Naive thymus-derived CD4-positive, alpha-beta T cell (primary cell): ENCODE results near the gene FOXS1. TPM values are rescaled to one million over a fixed set of nuclear protein-coding genes. Genes with fewer than 3 reads are reported as not detected.

Source experiments
- ATAC-seq: fragments of 150-1000 bp; cut with Tn5 transposase; 2 replicates; pipeline ENCODE4 v1.10.0; 2021; ENCODE audit warnings: mild to moderate bottlenecking, moderate library complexity
- CTCF ChIA-PET: fragments of 350-600 bp; sonication (Branson Sonifier 250); formaldehyde crosslinking; loops from one replicate; lab custom pipeline; 2021; ENCODE audit warnings: antibody characterized with exemption; lab: Charles Lee
- POLR2A ChIA-PET: fragments of 350-600 bp; sonication (Branson Sonifier 250); formaldehyde crosslinking; loops from one replicate; lab custom pipeline; 2021; ENCODE audit warnings: antibody characterized with exemption, inconsistent platforms; lab: Charles Lee
- DNase-seq, 9 donors: peaks; one replicate each; pipeline versions ENCODE4 v3.0.0 to v3.0.0-alpha.2; 2020 to 2022; ENCODE audit warnings: mixed read lengths in 1 of 9
- H3K27ac ChIP-seq: one replicate; pipeline ENCODE4 v1.7.0; 2013; ENCODE audit warnings: mild to moderate bottlenecking, low read depth, low read length, moderate library complexity
- H3K27me3 ChIP-seq, 2 donors: one replicate each; pipeline ENCODE4 v1.7.0; 2013; ENCODE audit warnings: low read length in 2 of 2, mild to moderate bottlenecking in 2 of 2, moderate library complexity in 2 of 2; ENCODE audit not compliant: control insufficient read depth in 2 of 2, insufficient read depth in 2 of 2
- H3K36me3 ChIP-seq, 3 experiments: 1 replicate in 2 of 3; 2 replicates in 1 of 3; pipeline ENCODE4 v1.7.0; 2013; ENCODE audit warnings: low read length in 3 of 3, mild to moderate bottlenecking in 3 of 3, moderate library complexity in 1 of 3; ENCODE audit not compliant: insufficient read depth in 3 of 3, control insufficient read depth in 2 of 3
- H3K4me1 ChIP-seq, 2 donors: one replicate each; pipeline ENCODE4 v1.7.0; 2013; ENCODE audit warnings: low read length in 2 of 2, mild to moderate bottlenecking in 2 of 2, moderate library complexity in 1 of 2; ENCODE audit not compliant: control insufficient read depth in 2 of 2, insufficient read depth in 2 of 2
- H3K4me3 ChIP-seq: 2 replicates; pipeline ENCODE4 v1.7.0; 2013; ENCODE audit warnings: mild to moderate bottlenecking, low read length
- H3K9me3 ChIP-seq, 3 experiments: 1 replicate in 2 of 3; 2 replicates in 1 of 3; pipeline ENCODE4 v1.7.0; 2013; ENCODE audit warnings: low read length in 3 of 3; ENCODE audit not compliant: control insufficient read depth in 2 of 3
- H3K27ac Mint-ChIP-seq, 9 donors: one replicate each; pipeline ENCODE4 v1.8.0; 2020 to 2022; ENCODE audit warnings: mixed read lengths in 9 of 9, mild to moderate bottlenecking in 8 of 9, moderate library complexity in 5 of 9, inconsistent platforms in 2 of 9
- H3K27me3 Mint-ChIP-seq, 5 donors: one replicate each; pipeline ENCODE4 v1.8.0; 2021 to 2022; ENCODE audit warnings: mixed read lengths in 5 of 5, mild to moderate bottlenecking in 1 of 5
- H3K36me3 Mint-ChIP-seq, 5 donors: one replicate each; pipeline ENCODE4 v1.8.0; 2020 to 2022; ENCODE audit warnings: mixed read lengths in 5 of 5, mild to moderate bottlenecking in 3 of 5, inconsistent platforms in 1 of 5
- H3K4me1 Mint-ChIP-seq, 7 donors: one replicate each; pipeline ENCODE4 v1.8.0; 2020 to 2022; ENCODE audit warnings: mixed read lengths in 7 of 7, mild to moderate bottlenecking in 3 of 7, inconsistent platforms in 1 of 7
- H3K4me3 Mint-ChIP-seq, 10 donors: one replicate each; pipeline ENCODE4 v1.8.0; 2020 to 2022; ENCODE audit warnings: mild to moderate bottlenecking in 10 of 10, mixed read lengths in 10 of 10, moderate library complexity in 6 of 10, inconsistent platforms in 2 of 10
- H3K9me3 Mint-ChIP-seq, 11 donors: one replicate each; pipeline ENCODE4 v1.8.0; 2020 to 2022; ENCODE audit warnings: mixed read lengths in 11 of 11, mild to moderate bottlenecking in 4 of 11, inconsistent platforms in 1 of 11, moderate library complexity in 1 of 11
- intact Hi-C, 2 donors: fragments of 100-400 bp; cut with micrococcal nuclease; formaldehyde crosslinking; loops; one replicate each; pipeline ENCODE4 v1.15.1; 2023
- polyA plus RNA-seq, 2 donors: library from polyadenylated mRNA; unstranded; fragments of 300-500 nt; fragmentation: Illumina TruSeq; gene quantifications; one replicate each; pipeline ENCODE4 v1.2.3, GENCODE V29; 2021
- total RNA-seq, 6 experiments: library from RNA in 5 of 6; stranded (reverse) in 5 of 6; gene quantifications; 1 replicate in 5 of 6; 2 replicates in 1 of 6; pipeline ENCODE4 v1.2.3 and lab custom pipeline; 2021 to 2026

Gene FOXS1
- total RNA-seq: not detected
- not detected for polyA plus RNA-seq
- total RNA-seq (lab: John Stamatoyannopoulos, UW): not detected

DNA sequence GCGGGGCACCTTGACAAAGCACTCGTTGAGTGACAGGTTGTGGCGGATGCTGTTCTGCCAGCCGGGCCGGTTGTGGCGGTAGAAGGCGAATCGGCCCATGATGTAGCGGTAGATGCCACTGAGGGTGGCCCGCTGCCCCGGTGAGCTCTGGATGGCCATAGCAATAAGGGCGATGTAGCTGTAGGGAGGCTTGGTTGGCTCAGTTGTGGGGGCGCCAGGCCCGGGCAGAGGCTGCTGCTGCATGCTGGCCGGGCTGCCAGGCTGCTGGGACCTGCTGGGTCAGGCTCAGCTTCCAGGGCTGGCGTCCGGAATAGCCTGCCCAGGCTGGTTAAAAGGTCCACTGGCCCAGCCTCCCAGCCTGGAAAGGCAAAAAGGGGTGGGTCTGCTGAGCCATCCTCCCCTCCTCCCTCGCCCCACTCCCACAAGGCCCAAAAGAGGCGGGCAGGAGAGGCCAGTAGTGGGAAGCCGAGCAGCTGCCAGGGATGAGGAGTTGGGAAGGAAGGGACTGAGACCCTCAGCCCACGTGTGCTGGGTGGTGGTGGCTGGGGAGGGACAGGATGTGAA is at the start of gene FOXS1:
FOXS1 (minus strand) TSS at position 305 of the 564 bp plus-strand sequence; CDS start at position 243, 62 bp downstream.
- H3K4me1 Mint-ChIP-seq: no peaks in the 10 kb centered on the region
- ChIA-PET CTCF (no interaction called here), POLR2A (no interaction called here)
- H3K36me3 ChIP-seq: no peaks in the 10 kb centered on the region
- ATAC-seq: no peak
- DNase-seq: no peak
- H3K9me3 ChIP-seq: no peaks in the 10 kb centered on the region
- intact Hi-C loops: no loop called here
- no peaks in the 10 kb centered on the region for H3K36me3 Mint-ChIP-seq
- H3K4me3 Mint-ChIP-seq: no peak within 1 kb of the TSS
- peaks cover 7 to 11% (median 8%) of the 10 kb centered on the region in 5 donors for H3K27me3 Mint-ChIP-seq
- H3K4me3 ChIP-seq: no peak within 1 kb of the TSS
- peaks cover 0 to 2% (median 0%) of the 10 kb centered on the region in 11 donors for H3K9me3 Mint-ChIP-seq
- no peak within 1 kb of the TSS for H3K27ac ChIP-seq
- H3K27ac Mint-ChIP-seq: no peak within 1 kb of the TSS
- no peaks in the 10 kb centered on the region for H3K27me3 ChIP-seq
- no peaks in the 10 kb centered on the region for H3K4me1 ChIP-seq

DNA sequence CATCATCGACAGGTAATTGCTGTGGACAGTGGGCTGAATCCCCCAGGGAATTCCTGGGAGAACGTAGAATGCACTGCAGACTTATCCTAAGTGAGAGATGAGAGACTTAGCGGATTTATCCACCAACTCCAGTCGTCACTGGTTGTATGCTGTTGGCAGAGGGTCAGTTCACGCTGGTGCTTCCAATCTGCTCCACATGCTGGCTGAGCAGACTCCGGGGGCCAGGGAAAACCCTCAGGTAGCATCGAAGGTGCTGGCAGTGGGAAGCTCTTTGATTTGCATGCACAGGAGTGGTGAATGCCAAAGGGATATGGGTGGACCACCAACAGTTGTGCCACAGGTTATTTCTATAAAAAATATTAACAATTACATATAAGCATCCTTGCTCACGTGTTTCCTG is 45.2 kb upstream of the FOXS1 start:
- H3K4me3 Mint-ChIP-seq: no peak overlapping the region
- Histone ChIP-seq H3K27ac (no peak overlapping the region), H3K9me3 (no peaks in the 10 kb centered on the region), H3K27me3 (no peaks in the 10 kb centered on the region), H3K36me3 (no peaks in the 10 kb centered on the region), H3K4me1 (no peaks in the 10 kb centered on the region), H3K4me3 (no peak overlapping the region)
- peaks cover 0 to 3% (median 0%) of the 10 kb centered on the region in 7 donors for H3K4me1 Mint-ChIP-seq
- ATAC-seq (no peak), DNase-seq (no peak)
- intact Hi-C loops: no loop called here
- CTCF ChIA-PET: interaction anchor here (0.9 kb wide), 1 partner anchor 44 kb away, joined by 5 read pairs; no protein-coding TSS in a partner anchor
- POLR2A ChIA-PET: interaction anchor here (0.9 kb wide), 1 partner anchor 13 kb away, joined by 3 read pairs; no protein-coding TSS in a partner anchor
- H3K36me3 Mint-ChIP-seq: peaks cover 0 to 4% (median 0%) of the 10 kb centered on the region in 5 donors
- peaks cover 0 to 14% (median 9%) of the 10 kb centered on the region in 5 donors for H3K27me3 Mint-ChIP-seq
- no peak overlapping the region for H3K27ac Mint-ChIP-seq
- H3K9me3 Mint-ChIP-seq: peaks cover 0 to 9% (median 4%) of the 10 kb centered on the region in 11 donors

DNA sequence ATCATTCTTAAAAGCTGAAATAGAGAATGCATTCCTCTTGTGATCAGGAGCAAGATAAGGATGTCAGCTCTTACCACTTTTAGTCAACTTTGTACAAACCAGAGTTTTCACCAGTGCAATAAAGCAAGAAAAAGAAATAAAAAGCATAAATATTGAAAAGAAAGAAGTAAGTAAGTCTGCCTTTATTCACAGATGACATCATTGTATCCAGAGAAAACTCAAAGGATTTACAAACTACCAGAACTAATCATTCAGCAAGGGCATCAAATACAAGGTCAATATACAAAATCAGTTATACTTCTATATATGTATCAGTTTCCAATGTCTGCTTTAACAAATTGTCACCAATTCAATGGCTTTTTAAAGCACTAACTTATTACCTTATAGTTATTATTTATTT is 38.4 kb upstream of the FOXS1 start:
- Histone ChIP-seq H3K27me3 (no peaks in the 10 kb centered on the region), H3K9me3 (no peaks in the 10 kb centered on the region), H3K4me1 (no peaks in the 10 kb centered on the region), H3K27ac (no peak overlapping the region), H3K4me3 (no peak overlapping the region), H3K36me3 (no peaks in the 10 kb centered on the region)
- no peaks in the 10 kb centered on the region for H3K36me3 Mint-ChIP-seq
- peaks cover 0 to 22% (median 6%) of the 10 kb centered on the region in 5 donors for H3K27me3 Mint-ChIP-seq
- ChIA-PET POLR2A (interaction anchor here (0.7 kb wide), 1 partner anchor 70 kb away, joined by 3 read pairs; no protein-coding TSS in a partner anchor), CTCF (no interaction called here)
- H3K9me3 Mint-ChIP-seq: peaks cover 0 to 1% (median 0%) of the 10 kb centered on the region in 11 donors
- no peak overlapping the region for H3K27ac Mint-ChIP-seq
- intact Hi-C loops: no loop called here
- ATAC-seq (no peak), DNase-seq (no peak)
- H3K4me3 Mint-ChIP-seq: no peak overlapping the region
- peaks cover 6 to 17% (median 12%) of the 10 kb centered on the region in 7 donors for H3K4me1 Mint-ChIP-seq

DNA sequence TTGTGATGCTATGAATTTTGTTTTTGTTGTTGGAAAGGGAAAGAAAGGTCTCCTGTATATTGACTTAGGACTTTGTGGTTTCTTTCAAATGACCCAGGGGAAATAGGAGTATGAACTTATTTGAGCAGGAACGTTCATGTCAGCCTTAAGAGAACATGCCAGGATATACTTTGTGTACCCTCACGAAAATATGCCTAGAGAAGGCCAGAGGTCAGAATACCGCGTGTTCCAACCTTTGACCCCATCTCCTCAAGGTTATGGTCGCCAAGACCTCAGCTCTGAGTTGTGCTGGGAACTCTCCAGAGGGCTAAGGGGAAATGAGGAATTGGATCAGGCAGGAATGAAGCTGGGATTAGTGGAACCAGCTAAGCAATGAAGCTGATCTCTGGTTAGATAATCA is 36.5 kb upstream of the FOXS1 start:
- Mint-ChIP-seq H3K36me3 (no peaks in the 10 kb centered on the region), H3K4me3 (no peak overlapping the region), H3K9me3 (no peaks in the 10 kb centered on the region), H3K4me1 (peaks cover 6 to 17% (median 12%) of the 10 kb centered on the region in 7 donors), H3K27ac (no peak overlapping the region), H3K27me3 (peaks cover 0 to 36% (median 6%) of the 10 kb centered on the region in 5 donors)
- CTCF ChIA-PET: interaction anchor here (1.2 kb wide), 1 partner anchor 71 kb away, joined by 9 read pairs; no protein-coding TSS in a partner anchor
- H3K4me3 ChIP-seq: no peak overlapping the region
- no peaks in the 10 kb centered on the region for H3K9me3 ChIP-seq
- H3K36me3 ChIP-seq: no peaks in the 10 kb centered on the region
- no peak for ATAC-seq
- no peaks in the 10 kb centered on the region for H3K4me1 ChIP-seq
- H3K27ac ChIP-seq: no peak overlapping the region
- no peak for DNase-seq
- intact Hi-C loops: loop anchor here in 1 of 2 donors (2.0 kb wide), 1 partner anchor 21 kb away; no protein-coding TSS in a partner anchor
- POLR2A ChIA-PET: no interaction called here
- no peaks in the 10 kb centered on the region for H3K27me3 ChIP-seq

DNA sequence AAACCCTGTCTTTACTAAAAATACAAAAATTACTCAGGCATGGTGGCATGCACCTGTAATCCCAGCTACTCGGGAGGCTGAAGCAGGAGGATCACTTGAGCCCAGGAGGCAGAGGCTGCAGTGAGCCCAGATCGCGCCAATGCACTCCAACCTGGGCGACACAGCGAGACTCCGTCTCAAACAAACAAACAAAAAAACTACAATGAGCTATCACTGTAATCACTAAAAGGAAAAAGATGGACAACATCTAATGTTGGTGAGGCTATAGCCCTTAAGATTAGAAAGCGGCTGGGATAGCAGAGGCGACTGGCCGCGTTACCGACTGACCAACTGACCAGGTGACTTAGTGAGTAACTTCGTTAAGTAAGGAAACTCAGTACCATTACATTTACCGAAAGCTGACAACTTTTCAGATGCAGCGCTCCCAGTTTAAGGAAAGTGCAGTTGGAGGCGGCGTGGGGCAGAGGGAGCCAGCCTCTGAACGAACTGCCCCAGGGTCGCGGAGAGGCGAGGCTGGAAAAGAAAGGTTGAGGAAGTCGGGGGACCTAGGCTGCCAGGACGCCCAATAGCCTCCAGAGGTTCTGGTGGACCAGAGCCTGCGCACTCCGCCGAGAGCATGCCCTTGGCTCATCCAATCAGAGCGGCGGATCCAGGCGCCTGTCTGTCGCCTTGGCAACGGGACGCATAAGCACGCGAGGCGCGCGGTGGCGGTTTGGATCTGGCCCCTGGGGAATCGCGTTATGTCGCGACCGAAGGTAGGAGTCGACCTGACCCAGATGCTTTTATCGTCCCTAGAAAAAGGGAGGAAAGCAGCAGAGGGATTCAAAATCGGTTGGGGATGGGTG is 34.0 kb upstream of the FOXS1 start:
- no peaks in the 10 kb centered on the region for H3K27me3 ChIP-seq
- peak overlapping the region; percentile 89 to 97 (median 94) for H3K4me3 Mint-ChIP-seq
- DNase-seq: peak; percentile 55 to 77 (median 71)
- CTCF ChIA-PET: interaction anchor here (0.6 to 1.6 kb wide), 2 partner anchors 17 to 25 kb away, joined by 6 read pairs; no protein-coding TSS in a partner anchor
- POLR2A ChIA-PET: interaction anchor here (0.7 to 1.5 kb wide), 2 partner anchors 10 to 1842 kb away, joined by 3 to 5 read pairs; no protein-coding TSS in a partner anchor
- peak overlapping the region; percentile 27 for H3K27ac ChIP-seq
- peak overlapping the region; percentile 68 for H3K4me3 ChIP-seq
- intact Hi-C loops: loop anchor here in 1 of 2 donors (1.0 kb wide), 1 partner anchor 73 kb away; the partner anchor contains the start of gene PDRG1
- no peaks in the 10 kb centered on the region for H3K4me1 ChIP-seq
- H3K27me3 Mint-ChIP-seq: peaks cover 0 to 53% (median under 1%) of the 10 kb centered on the region in 5 donors
- peak overlapping the region; percentile 32 to 92 (median 79) for H3K27ac Mint-ChIP-seq
- ATAC-seq: peak; percentile 93
- H3K36me3 ChIP-seq: no peaks in the 10 kb centered on the region
- no peaks in the 10 kb centered on the region for H3K36me3 Mint-ChIP-seq
- H3K9me3 ChIP-seq: no peaks in the 10 kb centered on the region
- no peaks in the 10 kb centered on the region for H3K9me3 Mint-ChIP-seq
- peaks cover 6 to 17% (median 12%) of the 10 kb centered on the region in 7 donors for H3K4me1 Mint-ChIP-seq

DNA sequence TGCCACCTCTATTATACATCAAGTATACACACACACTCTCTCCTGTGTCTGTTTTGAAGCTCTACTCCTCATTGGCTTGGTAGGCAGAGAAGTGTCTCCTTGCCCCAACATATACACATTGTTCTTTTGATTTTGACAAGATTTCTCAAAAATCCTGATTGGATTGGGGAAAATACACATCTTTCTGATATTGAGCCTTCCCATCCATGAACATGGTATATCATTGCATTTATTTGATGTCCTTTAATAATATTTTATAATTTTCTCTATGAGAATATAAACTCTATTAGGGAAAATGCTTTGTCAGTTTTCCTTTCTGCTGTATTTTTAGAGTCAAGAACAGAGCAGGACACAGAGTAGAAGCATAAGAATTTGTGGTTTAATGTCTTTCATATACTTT is 32.3 kb upstream of the FOXS1 start:
- H3K4me3 ChIP-seq: no peak overlapping the region
- DNase-seq (no peak), ATAC-seq (no peak)
- no peaks in the 10 kb centered on the region for H3K9me3 ChIP-seq
- Mint-ChIP-seq H3K4me1 (peaks cover 6 to 17% (median 12%) of the 10 kb centered on the region in 7 donors), H3K4me3 (no peak overlapping the region), H3K9me3 (no peaks in the 10 kb centered on the region), H3K27me3 (peaks cover 2 to 66% (median 5%) of the 10 kb centered on the region in 5 donors), H3K27ac (no peak overlapping the region), H3K36me3 (no peaks in the 10 kb centered on the region)
- CTCF ChIA-PET: no interaction called here
- H3K27ac ChIP-seq: no peak overlapping the region
- POLR2A ChIA-PET: interaction anchor here (1.0 to 1.5 kb wide), 2 partner anchors 8 to 14 kb away, joined by 3 read pairs; no protein-coding TSS in a partner anchor
- no peaks in the 10 kb centered on the region for H3K36me3 ChIP-seq
- no peaks in the 10 kb centered on the region for H3K27me3 ChIP-seq
- intact Hi-C loops: no loop called here
- H3K4me1 ChIP-seq: no peaks in the 10 kb centered on the region
